Neural progenitor cell (in vitro differentiated cells): ENCODE measurements around the gene SLC22A15. TPM values are rescaled to one million over a fixed set of nuclear protein-coding genes. Genes with fewer than 3 reads are reported as not detected.

Experiments
- DNase-seq: peaks from one replicate; pipeline ENCODE4 v3.0.0-alpha.2; 2016; ENCODE audit warnings: low spot score
- H2AFZ ChIP-seq: fragments of 200-600 bp; sonication (generic); replicated peaks from 2 replicates; pipeline ENCODE4 v1.6.1; 2016; ENCODE audit warnings: antibody characterized with exemption
- H3F3A ChIP-seq: fragments of 200-600 bp; sonication (generic); 2 replicates; pipeline ENCODE4 v1.6.1; 2016; ENCODE audit warnings: antibody characterized with exemption, low read depth
- H3K27ac ChIP-seq: fragments of 200-600 bp; sonication (generic); 2 replicates; pipeline ENCODE4 v1.5.1; 2016; ENCODE audit warnings: mild to moderate bottlenecking
- H3K27me3 ChIP-seq: fragments of 200-600 bp; sonication (generic); 2 replicates; pipeline ENCODE4 v1.6.1; 2016; ENCODE audit warnings: mild to moderate bottlenecking, moderate library complexity
- H3K36me3 ChIP-seq: fragments of 200-600 bp; sonication (generic); 2 replicates; pipeline ENCODE4 v1.5.1; 2016
- H3K4me1 ChIP-seq: fragments of 200-600 bp; sonication (generic); 2 replicates; pipeline ENCODE4 v1.6.1; 2016; ENCODE audit warnings: mixed run types
- H3K4me2 ChIP-seq: fragments of 200-600 bp; sonication (generic); 2 replicates; pipeline ENCODE4 v1.6.1; 2016
- H3K4me3 ChIP-seq: fragments of 200-600 bp; sonication (generic); 2 replicates; pipeline ENCODE4 v1.5.1; 2016
- H3K79me2 ChIP-seq: fragments of 200-600 bp; sonication (generic); 2 replicates; pipeline ENCODE4 v1.6.1; 2016; ENCODE audit warnings: low read depth
- H3K9ac ChIP-seq: fragments of 200-600 bp; sonication (generic); 2 replicates; pipeline ENCODE4 v1.6.1; 2016
- H3K9me3 ChIP-seq: fragments of 200-600 bp; sonication (generic); 2 replicates; pipeline ENCODE4 v1.5.1; 2016; ENCODE audit warnings: low read depth
- H4K20me1 ChIP-seq: fragments of 200-600 bp; sonication (generic); 2 replicates; pipeline ENCODE4 v1.6.1; 2016; ENCODE audit warnings: low read depth
- H3K27ac Mint-ChIP-seq: 3 replicates; pipeline ENCODE4 v1.8.0; 2021; ENCODE audit warnings: mixed read lengths
- H3K27me3 Mint-ChIP-seq: 2 replicates; pipeline ENCODE4 v1.8.0; 2022; ENCODE audit warnings: low read depth, mild to moderate bottlenecking, inconsistent platforms, moderate library complexity, mixed read lengths; ENCODE audit not compliant: insufficient read depth
- H3K36me3 Mint-ChIP-seq: 3 replicates; pipeline ENCODE4 v1.8.0; 2021; ENCODE audit warnings: mixed read lengths
- H3K4me1 Mint-ChIP-seq: 3 replicates; pipeline ENCODE4 v1.8.0; 2021; ENCODE audit warnings: mixed read lengths
- H3K4me3 Mint-ChIP-seq: 3 replicates; pipeline ENCODE4 v1.8.0; 2021; ENCODE audit warnings: mild to moderate bottlenecking, moderate library complexity, mixed read lengths
- H3K9me3 Mint-ChIP-seq: 3 replicates; pipeline ENCODE4 v1.8.0; 2020; ENCODE audit warnings: mixed read lengths
- EZH2 ChIP-seq: fragments of 200-600 bp; sonication (generic); IDR thresholded peaks from 2 replicates; pipeline ENCODE4 v1.6.1; 2017; ENCODE audit warnings: antibody characterized with exemption, mild to moderate bottlenecking, moderate library complexity
- EZH2phosphoT487 ChIP-seq: fragments of 200-600 bp; sonication (generic); IDR thresholded peaks from 2 replicates; pipeline ENCODE4 v1.6.1; 2017; ENCODE audit warnings: antibody characterized with exemption
- total RNA-seq: library from RNA; depleted of rRNA; stranded (reverse); fragments of >200 nt; gene quantifications from 2 replicates; pipeline ENCODE4 v1.2.3, GENCODE V29; 2015; ENCODE audit warnings: low replicate concordance
- TF ChIP-seq, protein P1 (sequence below): fragments of 200-600 bp; sonication (generic); IDR thresholded peaks from 2 replicates; pipeline ENCODE4 v1.5.1; 2017; ENCODE audit warnings: antibody characterized with exemption, mild to moderate bottlenecking

Gene SLC22A15
- total RNA-seq, 1 donor from 2014 or later, result 1.9 TPM

DNA sequence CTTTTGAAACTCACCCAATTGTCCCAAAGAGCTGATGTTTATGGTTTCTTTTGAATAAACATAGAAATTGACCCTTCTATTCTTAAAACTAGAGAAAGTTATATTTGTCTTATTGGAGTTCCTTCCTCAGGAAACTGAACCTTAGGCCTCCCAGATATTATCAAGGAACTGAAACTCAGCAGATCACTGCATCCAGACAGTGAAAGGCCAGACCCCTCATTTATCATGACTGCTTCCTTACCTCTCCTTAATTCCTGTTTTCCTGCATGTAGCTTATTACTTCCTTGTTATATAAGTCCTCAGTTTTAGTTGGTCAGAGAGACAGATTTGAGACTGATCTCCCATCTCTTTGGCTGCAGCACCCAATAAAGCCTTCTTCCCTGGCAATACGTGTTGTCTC lies 27.5 kb downstream of the SLC22A15 start:
- Histone ChIP-seq H3K27ac (no peak overlapping the region), H2AFZ (no peak overlapping the region), H3K36me3 (peaks cover 4% of the 10 kb centered on the region), H3K4me3 (no peak overlapping the region), H3K27me3 (no peaks in the 10 kb centered on the region), H4K20me1 (no peaks in the 10 kb centered on the region), H3K4me2 (no peak overlapping the region), H3K79me2 (no peaks in the 10 kb centered on the region), H3K9me3 (no peaks in the 10 kb centered on the region), H3K9ac (no peak overlapping the region), H3F3A (no peaks in the 10 kb centered on the region), H3K4me1 (no peaks in the 10 kb centered on the region)
- H3K4me3 Mint-ChIP-seq, result no peak overlapping the region
- H3K27ac Mint-ChIP-seq, result no peak overlapping the region
- no peaks in the 10 kb centered on the region for H3K4me1 Mint-ChIP-seq
- DNase-seq, result no peak
- H3K27me3 Mint-ChIP-seq, result peaks cover 2% of the 10 kb centered on the region
- peaks cover 2% of the 10 kb centered on the region for H3K36me3 Mint-ChIP-seq
- peaks cover 21% of the 10 kb centered on the region for H3K9me3 Mint-ChIP-seq
- TF ChIP-seq EZH2phosphoT487 (no peak), EZH2 (no peak)
- TF ChIP-seq, protein P1, sequence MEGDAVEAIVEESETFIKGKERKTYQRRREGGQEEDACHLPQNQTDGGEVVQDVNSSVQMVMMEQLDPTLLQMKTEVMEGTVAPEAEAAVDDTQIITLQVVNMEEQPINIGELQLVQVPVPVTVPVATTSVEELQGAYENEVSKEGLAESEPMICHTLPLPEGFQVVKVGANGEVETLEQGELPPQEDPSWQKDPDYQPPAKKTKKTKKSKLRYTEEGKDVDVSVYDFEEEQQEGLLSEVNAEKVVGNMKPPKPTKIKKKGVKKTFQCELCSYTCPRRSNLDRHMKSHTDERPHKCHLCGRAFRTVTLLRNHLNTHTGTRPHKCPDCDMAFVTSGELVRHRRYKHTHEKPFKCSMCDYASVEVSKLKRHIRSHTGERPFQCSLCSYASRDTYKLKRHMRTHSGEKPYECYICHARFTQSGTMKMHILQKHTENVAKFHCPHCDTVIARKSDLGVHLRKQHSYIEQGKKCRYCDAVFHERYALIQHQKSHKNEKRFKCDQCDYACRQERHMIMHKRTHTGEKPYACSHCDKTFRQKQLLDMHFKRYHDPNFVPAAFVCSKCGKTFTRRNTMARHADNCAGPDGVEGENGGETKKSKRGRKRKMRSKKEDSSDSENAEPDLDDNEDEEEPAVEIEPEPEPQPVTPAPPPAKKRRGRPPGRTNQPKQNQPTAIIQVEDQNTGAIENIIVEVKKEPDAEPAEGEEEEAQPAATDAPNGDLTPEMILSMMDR, result no peak

DNA sequence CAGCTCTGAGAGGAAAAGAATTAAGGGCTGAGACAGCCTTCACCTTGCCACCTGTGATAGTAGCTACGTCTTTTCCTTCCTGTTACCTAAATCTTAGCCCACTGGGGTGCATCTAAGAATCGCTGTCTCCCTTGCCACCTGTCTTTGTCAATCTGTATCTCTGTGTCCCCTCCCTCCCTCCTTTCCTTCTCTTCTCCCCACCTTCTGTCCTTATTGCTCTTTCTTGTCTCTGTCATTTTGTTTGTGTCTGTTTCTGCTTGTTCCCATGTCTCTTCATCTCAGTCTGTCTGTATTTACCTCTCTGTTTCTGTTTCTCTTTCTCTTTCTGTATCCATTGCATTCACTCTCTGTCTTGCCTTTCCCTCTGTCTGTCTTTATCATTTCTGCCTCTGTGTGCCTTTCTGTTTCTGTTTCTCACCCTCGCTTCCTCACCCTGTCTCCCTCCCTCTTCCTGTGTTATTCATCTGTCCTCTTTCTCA lies 30.2 kb downstream of the SLC22A15 start:
- Histone ChIP-seq H3K79me2 (no peaks in the 10 kb centered on the region), H3K9ac (no peak overlapping the region), H3F3A (no peaks in the 10 kb centered on the region), H3K27me3 (no peaks in the 10 kb centered on the region), H4K20me1 (no peaks in the 10 kb centered on the region), H3K4me2 (no peak overlapping the region), H3K36me3 (peaks cover 4% of the 10 kb centered on the region), H3K27ac (no peak overlapping the region), H3K4me1 (peaks cover 4% of the 10 kb centered on the region), H3K4me3 (no peak overlapping the region), H2AFZ (no peak overlapping the region), H3K9me3 (no peaks in the 10 kb centered on the region)
- TF ChIP-seq, protein P1, result no peak
- no peak for TF ChIP-seq EZH2phosphoT487
- no peak for TF ChIP-seq EZH2
- Mint-ChIP-seq H3K4me1 (no peaks in the 10 kb centered on the region), H3K27me3 (peaks cover 2% of the 10 kb centered on the region), H3K36me3 (peaks cover 2% of the 10 kb centered on the region), H3K9me3 (peaks cover 12% of the 10 kb centered on the region), H3K27ac (no peak overlapping the region), H3K4me3 (no peak overlapping the region)
- DNase-seq, result no peak

DNA sequence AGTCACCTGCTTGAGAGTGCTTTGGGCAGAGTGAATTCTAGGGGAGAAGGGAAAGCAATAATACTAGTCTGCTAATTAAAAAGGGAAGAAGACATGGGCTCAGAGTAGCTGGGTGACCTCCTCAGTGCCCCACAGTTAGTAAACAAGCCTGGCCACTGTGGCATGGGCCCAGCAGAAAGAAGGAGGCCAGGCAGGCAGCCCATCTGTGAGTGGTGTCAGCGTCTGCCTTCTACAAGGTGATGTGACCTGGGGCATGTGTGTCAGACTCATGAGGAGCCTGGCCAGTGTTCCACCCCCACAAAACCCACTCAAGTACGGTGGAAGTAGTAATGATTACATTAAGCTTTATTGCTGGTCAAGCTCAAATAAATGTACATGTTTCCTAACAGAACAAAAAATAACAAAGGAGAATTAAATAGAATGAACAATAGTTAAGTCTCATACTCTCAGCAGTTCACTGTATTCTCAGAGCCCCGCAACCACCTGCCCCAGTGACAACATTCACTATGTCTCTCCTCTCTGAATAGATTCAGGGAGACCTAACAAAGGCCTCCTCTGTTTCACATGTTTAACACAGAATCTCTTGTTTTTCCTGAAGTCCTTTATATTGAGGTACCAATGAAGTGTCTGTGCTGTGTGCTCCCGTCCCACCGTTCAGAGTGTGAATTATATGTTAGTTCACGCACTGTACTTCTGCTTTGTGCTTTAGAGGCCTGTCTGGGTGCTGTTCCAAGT lies 32.5 kb downstream of the SLC22A15 start:
- H3K4me3 Mint-ChIP-seq, result no peak overlapping the region
- Histone ChIP-seq H3K4me1 (peaks cover 4% of the 10 kb centered on the region), H4K20me1 (no peaks in the 10 kb centered on the region), H3K36me3 (peaks cover 4% of the 10 kb centered on the region), H3F3A (no peaks in the 10 kb centered on the region), H3K27me3 (no peaks in the 10 kb centered on the region), H3K27ac (no peak overlapping the region), H2AFZ (no peak overlapping the region), H3K4me2 (no peak overlapping the region), H3K79me2 (no peaks in the 10 kb centered on the region), H3K9ac (no peak overlapping the region), H3K4me3 (no peak overlapping the region), H3K9me3 (no peaks in the 10 kb centered on the region)
- peaks cover 4% of the 10 kb centered on the region for H3K9me3 Mint-ChIP-seq
- no peak overlapping the region for H3K27ac Mint-ChIP-seq
- no peak for DNase-seq
- no peaks in the 10 kb centered on the region for H3K36me3 Mint-ChIP-seq
- TF ChIP-seq, protein P1, result no peak
- no peak for TF ChIP-seq EZH2
- TF ChIP-seq EZH2phosphoT487, result no peak
- H3K27me3 Mint-ChIP-seq, result peaks cover 2% of the 10 kb centered on the region
- H3K4me1 Mint-ChIP-seq, result peaks cover 9% of the 10 kb centered on the region
